GM19395 (cell line): ENCODE data around the gene PRELID3B.
"Not testable (repeated sequence)": the region's sequence is repeated elsewhere in the genome, so short reads cannot be mapped to it uniquely, and the experiment has no call there.

Experiments used
- ATAC-seq: cut with Tn5 transposase; IDR thresholded peaks from one replicate; pipeline ENCODE4 v1.9.1; 2021; ENCODE audit warnings: mild to moderate bottlenecking, moderate library complexity; ENCODE audit not compliant: unreplicated experiment

Gene PRELID3B

DNA sequence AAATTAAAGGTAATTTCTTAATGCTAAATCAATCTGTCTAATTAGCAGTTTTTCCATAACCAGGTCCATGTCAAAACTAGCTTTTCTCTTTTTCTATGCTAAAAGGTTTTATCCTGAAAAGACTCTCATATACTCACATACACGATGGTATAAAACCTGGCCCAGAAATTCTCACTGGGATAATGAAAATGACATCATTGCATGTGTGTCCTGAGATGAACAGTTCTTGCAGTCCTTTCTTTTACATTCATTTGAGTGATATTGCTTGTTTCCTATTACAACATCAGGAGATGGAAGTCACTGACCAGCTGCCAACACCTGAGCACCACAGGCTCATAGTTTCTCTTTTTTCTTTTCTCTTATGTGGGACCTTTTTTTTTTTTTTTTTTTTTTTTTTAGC, 7.9 kb upstream of the PRELID3B start:
- ATAC-seq = no peak

DNA sequence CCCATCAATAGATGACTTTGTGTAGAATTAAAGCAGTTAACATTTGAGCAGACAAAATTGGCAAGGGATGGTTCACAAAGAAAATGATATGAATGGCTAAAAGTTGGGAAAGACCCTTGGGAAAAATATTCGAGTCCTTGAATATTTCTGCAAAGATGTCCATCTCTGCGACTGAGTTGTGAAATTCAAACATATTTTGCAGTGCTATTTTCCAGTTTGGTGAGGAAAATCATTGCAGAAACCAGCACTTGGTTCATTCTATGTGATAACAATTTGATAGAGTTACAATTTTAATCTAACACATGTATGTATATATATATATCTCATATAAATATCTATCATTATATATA, 6.1 kb upstream of the PRELID3B start:
- no peak for ATAC-seq

DNA sequence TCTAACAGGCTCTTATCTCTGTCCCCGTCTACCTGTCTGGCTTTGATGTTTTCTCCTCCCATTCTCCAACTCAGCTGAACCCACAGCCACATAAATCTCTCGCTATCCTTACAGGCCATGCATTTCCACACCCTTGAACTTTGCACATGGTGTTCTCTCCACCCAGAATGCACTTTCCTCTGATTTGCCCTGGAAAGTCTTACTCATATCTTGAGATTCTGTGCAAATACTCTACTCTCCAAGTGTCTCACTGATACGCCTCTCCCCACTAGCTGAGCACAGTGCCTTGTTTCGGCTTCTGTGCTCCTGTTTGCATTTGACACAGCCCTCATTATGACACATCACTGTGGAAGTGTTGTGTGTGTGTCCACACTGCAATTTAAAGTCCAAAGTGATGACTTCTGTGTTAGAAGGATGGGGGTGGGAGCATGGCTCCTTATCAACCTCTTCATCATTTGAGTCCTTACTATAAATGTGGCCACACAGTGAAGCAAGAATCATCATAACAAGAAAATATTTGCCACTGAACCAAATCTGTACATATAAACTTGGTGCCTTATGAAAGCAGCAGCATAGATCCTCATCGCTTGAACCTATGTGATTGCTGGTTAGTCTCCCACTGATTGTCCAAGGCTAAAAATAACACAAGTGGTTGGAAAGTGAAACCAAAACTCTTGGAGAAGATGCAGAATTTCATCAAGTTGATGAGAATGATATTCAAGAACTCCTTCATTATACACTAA, 5.5 kb upstream of the PRELID3B start:
- ATAC-seq = no peak

DNA sequence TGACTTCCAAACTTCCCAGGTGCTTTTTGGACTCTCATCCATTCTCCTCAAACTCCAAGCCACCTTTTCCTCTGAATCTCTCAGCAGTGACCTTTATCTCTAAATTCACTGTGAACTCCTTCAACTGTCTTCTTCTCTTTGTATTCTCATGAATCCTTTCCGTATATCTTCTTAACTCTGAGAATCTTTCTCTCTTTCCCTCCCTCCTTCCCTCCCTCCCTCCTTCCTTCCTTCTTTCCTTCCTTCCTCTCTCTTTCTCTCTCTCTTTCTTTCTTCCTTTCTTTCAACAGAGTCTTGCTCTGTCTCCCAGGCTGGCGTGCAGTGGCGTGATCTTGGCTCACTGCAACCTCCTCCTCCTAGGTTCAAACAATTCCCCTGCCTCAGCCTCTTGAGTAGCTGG, 4.3 kb upstream of the PRELID3B start:
- ATAC-seq = no peak

DNA sequence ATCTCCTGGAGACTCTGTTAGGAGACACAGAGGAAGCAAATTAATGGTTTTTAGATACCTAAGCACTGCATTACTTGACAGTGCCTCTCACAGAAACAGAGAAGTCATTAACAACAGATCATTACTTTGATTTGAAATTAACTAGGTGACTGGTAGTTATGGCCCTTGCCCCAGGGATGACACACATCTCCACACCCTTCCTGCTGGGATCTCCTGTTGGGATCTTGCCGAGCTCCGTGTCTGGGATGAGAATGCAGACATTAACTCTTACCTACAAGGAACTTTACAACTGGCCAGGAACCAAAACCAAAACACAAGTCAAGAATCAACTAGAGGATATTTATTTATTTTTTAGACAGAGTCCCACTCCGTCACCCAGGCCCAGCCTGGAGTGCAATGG, 2.2 kb upstream of the PRELID3B start:
- ATAC-seq = no peak

DNA sequence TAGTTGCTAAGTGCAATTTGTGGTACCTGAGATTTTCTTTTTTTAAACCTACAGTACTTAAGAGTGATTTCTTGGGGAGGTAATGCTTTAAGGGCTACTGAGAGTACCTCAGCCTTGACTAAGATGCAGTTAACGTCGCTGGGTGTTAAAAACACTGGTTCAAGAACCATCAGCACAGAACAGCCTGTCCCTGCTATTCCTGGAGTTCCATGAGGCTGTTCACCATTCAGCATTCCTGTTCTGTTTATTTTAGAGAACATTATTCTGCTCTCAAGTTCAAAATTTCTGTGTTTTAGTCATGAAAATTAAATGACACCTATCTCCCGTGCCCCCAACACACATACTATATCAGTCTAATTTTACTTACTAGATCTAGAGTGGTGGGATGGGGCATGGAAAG, 1.7 kb upstream of the PRELID3B start:
- no peak for ATAC-seq

DNA sequence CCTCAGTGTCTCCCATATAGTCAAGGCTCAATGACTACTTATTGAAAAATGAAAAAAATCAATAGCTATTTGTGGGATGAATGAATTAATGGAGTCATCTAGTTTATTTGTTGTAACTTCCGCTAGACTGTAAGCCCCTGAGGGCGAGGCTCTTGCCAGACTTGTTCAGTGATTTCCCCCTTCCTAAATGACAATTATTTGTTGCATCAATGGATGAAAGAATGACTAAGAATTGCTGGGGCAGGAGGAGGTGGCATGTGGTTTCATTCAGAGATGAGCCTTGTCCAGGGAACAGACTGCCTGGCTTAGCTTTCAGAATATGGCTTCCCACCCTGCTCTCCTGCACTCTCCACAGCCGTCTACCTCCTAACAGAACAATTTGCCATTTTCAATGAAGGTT, 1.1 kb upstream of the PRELID3B start:
- ATAC-seq = no peak

DNA sequence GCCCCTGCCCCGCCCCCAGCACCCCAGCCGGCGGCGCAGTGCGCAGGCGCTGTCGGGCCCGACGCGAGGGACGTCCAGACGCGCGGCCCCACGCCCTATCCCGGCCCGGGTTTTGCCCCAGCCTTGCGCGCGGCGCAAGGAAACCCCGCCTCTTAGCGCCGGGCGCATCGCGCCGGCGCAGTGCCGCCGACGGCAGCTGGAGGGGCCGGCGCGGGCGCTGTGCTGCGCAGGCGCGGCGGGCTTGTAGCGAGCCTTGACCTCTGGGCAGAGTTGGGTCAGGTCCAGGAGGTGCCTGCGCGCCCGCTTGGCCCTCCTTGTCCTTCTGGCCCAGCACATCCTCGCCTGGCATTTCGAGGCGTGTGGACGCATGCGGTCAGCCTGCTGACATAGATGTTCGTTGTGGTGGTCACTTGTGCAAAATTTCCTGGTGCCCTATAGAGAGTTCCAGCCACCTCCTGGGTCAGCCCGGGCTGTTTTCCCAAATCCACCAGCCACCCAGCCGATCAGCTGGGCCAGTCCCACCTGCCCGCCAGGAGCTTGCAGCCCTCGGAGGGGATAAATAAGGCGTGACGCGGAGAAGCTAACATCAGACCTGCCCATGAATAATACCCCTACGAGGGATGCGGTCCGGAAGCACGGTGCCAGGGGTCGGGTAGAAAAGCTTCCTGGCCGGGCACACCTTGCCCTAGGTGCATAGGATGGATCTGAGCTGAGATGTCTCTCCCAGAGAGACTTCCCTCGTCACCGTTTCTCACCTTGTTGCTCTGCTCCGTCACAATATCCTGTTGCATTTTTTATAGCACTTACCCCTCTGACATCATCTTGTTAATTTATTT, 428 bp upstream of the PRELID3B start:
- ATAC-seq = peak; percentile 85

DNA sequence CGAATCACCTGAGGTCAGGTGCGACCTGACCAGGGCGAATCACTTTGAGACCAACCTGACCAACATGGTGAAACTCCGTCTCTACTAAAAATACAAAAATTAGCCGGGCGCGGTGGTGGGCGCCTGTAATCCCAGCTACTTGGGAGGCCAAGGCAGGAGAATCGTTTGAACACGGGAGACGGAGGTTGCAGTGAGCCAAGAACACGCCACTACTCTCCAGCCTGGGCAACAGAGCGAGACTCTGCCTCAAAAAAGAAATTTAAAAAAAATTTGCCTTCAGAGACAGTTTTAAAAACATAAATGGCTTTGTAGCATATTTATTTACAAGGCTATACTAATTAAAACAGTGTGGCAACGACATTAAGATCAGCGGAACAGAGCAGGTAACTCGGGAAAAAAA, 1.1 kb downstream of the PRELID3B start:
- ATAC-seq = not testable (repeated sequence)

DNA sequence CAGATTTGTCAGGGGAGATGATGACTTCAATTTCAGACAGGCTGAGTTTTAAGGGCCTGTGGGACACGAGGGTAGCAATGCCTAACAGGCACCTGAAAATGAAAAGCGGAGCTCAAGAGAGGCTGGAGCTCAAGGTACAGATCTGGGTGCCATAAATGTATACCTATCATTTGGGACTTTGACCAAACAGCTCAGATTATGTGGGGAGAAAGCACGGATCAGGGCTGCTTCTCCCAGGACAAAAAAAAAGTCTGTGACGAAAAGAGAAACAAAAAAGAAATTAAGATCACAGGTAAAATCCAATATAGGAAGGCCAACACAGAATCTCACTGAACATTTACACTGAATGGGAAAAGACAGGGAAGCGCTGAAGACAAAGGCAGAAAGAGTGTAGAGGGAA, 1.9 kb downstream of the PRELID3B start:
- no peak for ATAC-seq

DNA sequence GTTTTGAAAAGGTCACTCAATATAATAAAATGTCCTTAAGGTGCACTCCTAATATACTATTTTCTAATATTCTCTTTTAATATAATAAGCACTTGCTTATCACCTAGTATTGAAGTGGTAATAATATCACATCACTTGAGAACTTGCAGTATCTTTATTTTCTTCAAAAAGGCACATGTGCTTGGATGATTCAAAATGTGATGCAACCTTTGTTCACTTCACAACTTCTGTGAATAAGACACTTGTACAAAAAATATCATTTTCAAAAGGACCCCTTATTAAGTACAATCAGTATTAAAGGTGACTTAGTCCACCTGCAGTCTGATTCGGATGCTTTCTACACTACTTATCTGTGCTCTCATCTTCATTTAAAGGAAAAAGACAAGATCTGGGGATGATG, 3.4 kb downstream of the PRELID3B start:
- no peak for ATAC-seq

DNA sequence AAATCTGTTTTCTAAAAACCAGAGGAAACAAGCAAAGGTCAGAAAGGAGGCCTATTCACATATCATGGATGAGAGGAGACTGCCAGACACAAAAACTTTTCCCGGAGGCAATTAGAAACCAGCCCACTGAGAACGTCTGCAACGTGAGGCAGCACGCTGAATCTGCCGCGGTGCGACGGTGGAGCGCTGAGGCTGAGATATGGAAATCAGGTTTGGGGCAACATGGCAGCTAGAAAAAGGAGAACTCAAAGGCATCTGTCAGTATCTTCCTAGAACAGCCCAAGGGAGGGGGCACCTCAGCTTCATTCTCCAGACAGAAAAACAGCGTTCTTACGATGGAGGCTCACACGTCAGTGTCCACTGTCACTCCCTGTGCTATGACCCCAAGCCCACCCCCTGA, 5.2 kb downstream of the PRELID3B start:
- no peak for ATAC-seq

DNA sequence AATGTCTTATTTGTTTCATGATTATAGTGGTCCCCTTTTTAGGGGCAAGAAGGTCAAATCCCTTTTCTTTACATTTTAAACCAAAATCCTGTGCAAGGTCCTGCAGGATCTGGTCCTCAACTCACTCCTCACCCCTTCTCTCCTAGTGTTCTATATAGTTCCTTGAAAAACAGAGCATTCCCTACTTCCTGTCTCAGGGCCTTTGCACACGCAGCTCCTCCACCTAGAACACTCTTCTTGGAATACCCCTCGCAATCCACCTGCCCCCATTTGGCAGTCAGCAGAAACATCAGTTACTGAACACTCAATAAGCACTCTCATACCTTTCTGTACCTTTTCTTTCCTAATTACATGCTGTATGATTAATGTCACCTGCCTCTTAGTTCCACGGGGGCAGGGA, 7.2 kb downstream of the PRELID3B start:
- no peak for ATAC-seq

DNA sequence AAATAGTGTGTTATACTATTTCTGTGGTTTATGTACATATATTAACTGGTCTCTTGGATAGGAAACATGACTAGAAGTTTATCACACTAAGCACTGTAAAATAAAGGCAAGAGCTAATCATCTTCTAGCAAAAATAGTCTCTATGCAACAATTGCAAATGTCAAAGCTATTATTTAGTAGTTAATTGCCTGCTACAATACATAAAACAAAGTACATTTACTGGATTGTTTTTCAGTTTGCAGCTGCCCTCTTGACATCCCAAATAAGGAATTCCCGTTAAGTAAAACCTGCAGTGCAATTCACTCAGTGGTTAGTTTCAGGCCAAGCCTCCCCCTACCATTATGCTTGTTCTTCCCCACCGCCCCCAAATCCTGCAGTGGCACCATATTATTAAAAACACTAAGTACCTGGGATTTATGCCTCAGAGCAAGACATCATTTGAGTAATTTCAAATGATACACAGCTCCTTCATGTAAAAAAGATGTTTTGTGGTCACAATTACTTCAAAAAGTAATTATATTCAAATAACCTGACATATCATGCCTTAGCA, 8.9 kb downstream of the PRELID3B start:
- ATAC-seq = no peak

DNA sequence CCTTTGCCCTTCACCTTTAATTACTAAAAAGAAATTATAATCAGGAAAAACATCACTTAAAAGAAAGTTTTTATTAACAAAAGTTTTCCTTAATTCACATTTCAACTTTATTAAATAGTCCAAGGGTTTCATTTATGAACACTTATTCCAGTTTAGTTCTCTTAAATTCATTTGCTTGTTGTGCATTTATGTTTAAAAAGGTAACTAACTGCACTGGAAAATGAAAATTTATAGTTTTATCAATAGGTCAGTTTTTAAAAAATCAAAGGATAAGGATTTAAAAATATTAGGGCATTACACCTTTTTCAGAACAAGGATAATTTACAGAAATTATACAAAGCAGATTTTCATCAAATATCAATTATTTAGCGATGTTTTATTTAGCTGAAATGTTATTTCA, 9.5 kb downstream of the PRELID3B start:
- no peak for ATAC-seq

DNA sequence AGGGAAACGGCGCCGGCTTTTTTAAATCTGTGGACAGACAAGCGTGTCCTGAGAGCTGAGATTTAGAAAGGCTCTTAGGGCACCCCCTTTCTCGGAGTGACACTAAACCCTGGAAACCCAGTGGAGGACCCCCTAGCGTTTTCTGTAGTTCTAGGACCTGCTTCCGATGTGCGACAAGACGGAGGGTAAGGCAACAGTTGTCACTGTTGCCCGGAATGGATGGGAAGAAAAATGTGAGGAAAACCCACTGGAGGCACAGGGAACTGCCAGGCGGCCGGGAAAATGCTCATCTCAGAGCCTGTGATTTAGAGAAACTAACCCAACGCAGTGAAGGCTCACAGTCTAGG, 9.9 kb downstream of the PRELID3B start:
- peak; percentile 43 for ATAC-seq

DNA sequence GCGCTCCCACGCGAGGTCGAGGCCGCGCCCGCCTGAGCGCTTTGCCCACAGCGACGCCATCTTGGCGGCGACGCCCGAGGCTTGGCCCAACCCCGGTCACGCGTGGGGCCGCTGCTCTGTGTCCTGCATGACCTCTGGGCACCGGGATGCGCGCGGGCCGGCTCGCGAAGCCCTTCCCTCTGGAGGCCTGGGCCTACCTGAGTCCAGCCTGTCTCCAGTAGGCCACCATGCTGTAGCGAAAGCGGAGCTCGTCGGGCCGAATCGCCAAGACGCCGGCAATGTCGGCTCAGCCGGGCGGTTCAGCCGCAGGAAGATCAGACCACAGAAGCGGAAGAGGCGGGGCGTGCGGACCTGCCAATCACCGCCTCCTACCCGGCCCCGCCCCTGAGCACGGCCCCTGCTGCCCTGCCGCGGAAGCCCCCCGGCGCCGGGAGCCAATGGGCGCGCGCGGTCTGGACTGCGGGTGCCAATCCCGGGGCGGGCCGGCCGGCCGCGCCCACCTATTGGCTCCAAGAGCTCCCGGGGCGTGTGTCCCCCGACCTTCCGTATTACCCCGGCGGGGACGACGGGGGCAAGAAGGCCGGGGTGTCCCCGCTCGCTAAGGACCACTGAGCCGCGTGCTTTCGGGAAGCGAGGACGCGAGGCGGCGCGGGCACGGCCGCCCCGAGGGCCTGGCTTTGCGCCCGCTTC, 10.4 kb downstream of the PRELID3B start, which contains the start of gene ATP5F1E:
TSS of gene ATP5F1E (minus strand) at position 313 of the 690 bp plus-strand sequence. CDS start at position 229, 84 bp downstream.
- ATAC-seq = peak; percentile 90

DNA sequence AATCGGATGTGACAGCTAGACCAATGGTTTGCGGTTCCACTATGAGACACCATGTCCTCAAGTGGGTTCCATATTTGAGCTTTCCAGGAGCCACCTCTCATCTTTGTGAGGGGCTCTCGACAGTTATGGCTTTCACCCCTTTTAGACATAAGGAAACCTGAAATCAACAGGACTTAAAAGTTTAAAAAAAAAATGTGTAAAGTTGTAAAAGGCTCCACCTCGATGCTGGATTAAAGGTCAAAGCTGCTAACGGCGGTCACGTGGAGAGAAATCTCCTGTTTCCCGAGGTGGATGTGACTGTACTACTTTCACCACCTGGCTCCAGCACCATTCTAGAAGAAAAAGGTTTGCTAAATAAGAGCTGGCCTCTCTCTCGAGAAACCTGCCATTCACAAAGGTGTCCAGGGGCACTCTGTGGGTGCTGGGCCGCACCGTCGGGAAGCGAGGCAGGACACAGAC, 11.0 kb downstream of the PRELID3B start:
- peak; percentile 19 for ATAC-seq

DNA sequence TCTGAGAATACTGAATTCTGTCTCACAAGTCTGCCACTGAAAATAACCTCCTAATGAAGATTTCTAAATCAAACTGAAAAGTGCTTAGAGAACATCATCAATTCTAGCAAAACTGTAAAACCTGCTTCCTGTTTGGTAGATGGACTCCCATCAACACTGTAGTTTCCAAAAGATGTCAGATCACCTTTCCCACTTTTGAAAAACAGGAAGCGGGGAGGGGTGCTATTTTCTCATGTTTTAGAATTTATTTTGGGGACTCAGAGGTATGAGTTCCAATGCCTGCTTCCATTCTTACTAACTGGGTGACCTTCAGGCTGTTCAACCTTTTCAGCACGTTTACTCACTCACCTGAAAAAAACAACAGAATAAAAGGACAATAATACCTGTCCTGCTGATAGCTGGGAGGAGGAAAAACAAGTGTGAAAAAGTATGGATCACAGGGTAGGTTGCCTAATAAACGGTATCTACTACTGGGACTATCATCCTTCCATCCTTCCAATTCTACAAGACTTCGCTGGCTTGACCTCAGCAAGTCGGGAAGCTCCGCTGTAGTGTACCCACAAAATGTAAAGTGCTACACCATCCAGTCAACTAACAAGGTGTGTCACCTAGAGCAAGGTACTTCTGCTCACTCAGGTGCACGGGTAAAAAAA, 11.5 kb downstream of the PRELID3B start:
- ATAC-seq = no peak

DNA sequence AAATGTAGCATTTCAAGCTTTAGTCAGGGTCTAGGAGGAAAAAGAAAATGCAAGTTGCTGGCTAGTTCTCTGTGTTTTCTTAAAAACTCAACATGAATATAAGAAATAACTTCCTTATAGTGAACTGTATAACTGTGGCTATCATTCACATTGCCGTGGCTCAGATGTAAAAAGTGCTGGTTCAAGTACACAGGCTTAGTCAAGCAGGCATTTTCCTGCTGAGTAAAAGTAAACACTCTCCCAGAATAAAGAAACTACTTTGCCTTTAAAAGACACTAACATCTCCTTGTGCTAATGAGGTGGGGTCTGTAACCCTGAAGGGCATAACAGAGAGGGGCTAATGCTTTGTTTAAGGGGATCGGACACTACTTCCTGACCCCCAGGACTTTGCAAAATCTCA, 13.8 kb downstream of the PRELID3B start:
- no peak for ATAC-seq

DNA sequence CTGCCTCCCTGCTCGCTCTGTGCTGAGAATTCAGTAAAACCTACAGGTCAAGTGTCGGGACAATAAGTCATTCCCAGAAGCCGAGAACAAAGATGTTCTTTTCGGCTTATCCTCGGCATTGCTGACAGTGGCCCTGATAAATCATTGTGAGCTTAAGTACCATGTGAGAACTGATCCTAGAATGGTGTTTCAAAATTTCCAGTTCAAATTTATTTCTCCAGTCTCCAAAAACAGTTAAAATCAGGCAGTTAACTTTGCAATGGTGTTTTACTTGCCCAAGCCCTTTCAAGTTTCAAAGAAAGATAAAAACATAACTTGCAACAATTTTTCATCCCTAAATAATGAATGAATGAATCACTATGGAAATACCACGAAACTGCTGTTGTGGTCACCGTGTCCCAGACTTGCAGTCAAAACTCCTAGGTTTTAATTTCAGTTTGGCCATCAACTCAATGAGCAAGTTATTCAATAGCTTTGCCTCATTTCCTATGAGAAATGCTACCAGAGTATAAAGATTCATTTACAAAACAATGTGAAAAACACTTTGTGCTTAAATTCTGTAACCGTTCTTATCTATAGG, 14.8 kb downstream of the PRELID3B start:
- no peak for ATAC-seq
